Measurements from ENCODE around the gene TSPAN9. TPM values are rescaled to one million over a fixed set of nuclear protein-coding genes. Genes with fewer than 3 reads are reported as not detected.

The TSPAN9 gene
- polyA plus RNA-seq, 1 experiment: 67.0 TPM

DNA sequence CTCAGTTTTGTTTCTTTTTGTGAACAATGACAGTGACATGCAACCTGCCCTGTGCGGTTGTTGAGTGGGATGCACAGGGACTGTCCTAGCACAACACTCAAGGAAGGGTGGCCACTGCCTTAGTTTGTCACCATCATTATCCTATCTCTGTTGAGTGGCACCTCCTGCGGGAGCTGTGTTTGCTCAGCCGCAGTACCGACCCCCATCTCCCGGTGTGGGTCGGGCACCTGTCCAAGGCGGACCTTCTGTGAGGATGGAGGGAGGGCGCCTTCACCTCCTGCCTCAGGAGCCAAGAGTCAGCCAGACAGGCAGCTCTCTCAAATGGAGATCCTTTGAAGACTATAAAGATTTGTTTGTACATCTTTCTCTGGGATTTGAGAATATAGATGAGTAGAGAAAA, 142.1 kb downstream of the TSPAN9 start:
- no peak for TF ChIP-seq CTCF (IDR thresholded peaks at IDR 0.05; ENCODE audit: insufficient read depth, low read depth, low read length)
- Histone ChIP-seq H3K27me3 (ENCODE audit: control insufficient read depth, insufficient read depth, low read length) (no peaks in the 10 kb centered on the region), H3K4me3 (ENCODE audit: low read depth, low read length) (no peak overlapping the region), H3K36me3 (ENCODE audit: control insufficient read depth, insufficient read depth, low read length) (no peaks in the 10 kb centered on the region)
- DNase-seq (ENCODE audit: low read depth): no peak
- CTCF ChIA-PET: interaction anchor here (1.1 to 4.8 kb wide), 5 partner anchors 12 to 83 kb away, joined by 3 to 41 read pairs (median 5); no protein-coding TSS in a partner anchor
- POLR2A ChIA-PET: no interaction called here

GRCh38 chr12:3220382-3221321, 143.5 kb downstream of the TSPAN9 start:
- TF ChIP-seq CTCF (IDR thresholded peaks at IDR 0.05; ENCODE audit: insufficient read depth, low read depth, low read length): no peak
- Histone ChIP-seq H3K4me3 (ENCODE audit: low read depth, low read length) (no peak overlapping the region), H3K27me3 (ENCODE audit: control insufficient read depth, insufficient read depth, low read length) (no peaks in the 10 kb centered on the region), H3K36me3 (ENCODE audit: control insufficient read depth, insufficient read depth, low read length) (no peaks in the 10 kb centered on the region)
- ChIA-PET CTCF (interaction anchor here (0.6 to 1.7 kb wide), 4 partner anchors 10 to 66 kb away, joined by 3 to 5 read pairs (median 3); no protein-coding TSS in a partner anchor), POLR2A (no interaction called here)
- DNase-seq (ENCODE audit: low read depth): no peak

DNA sequence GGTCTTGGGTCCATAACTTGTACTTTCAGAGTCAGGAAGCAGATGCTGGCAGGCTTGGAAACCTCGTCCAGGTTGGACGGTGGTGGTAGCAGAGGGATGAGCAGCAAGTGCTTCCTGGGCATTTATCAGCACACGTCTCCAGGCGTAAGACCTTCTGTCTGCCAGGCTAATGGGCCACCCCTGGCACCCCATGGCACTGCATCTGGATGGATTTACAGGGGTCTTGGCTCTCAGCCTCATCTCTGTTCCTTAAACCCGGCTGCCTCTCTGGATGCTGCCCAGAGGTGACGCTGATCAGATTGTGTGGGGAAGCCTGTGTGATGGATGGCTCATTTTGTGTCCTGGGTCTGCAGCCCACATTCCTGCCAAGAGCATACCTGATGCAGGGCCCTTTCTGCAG, 145.1 kb downstream of the TSPAN9 start:
- H3K4me3 ChIP-seq (ENCODE audit: low read depth, low read length): no peak overlapping the region
- ChIA-PET CTCF (no interaction called here), POLR2A (no interaction called here)
- no peaks in the 10 kb centered on the region for H3K27me3 ChIP-seq (ENCODE audit: control insufficient read depth, insufficient read depth, low read length)
- TF ChIP-seq CTCF (IDR thresholded peaks at IDR 0.05; ENCODE audit: insufficient read depth, low read depth, low read length): no peak
- DNase-seq (ENCODE audit: low read depth): no peak
- H3K36me3 ChIP-seq (ENCODE audit: control insufficient read depth, insufficient read depth, low read length): no peaks in the 10 kb centered on the region

- CTCF ChIA-PET: interaction anchor here (2.4 kb wide), 1 partner anchor 20 kb away, joined by 7 read pairs; no protein-coding TSS in a partner anchor
- H3K4me3 ChIP-seq (ENCODE audit: low read depth, low read length): no peak overlapping the region
- no peak for TF ChIP-seq CTCF (IDR thresholded peaks at IDR 0.05; ENCODE audit: insufficient read depth, low read depth, low read length)
- no peak for DNase-seq (ENCODE audit: low read depth)
- no peaks in the 10 kb centered on the region for H3K36me3 ChIP-seq (ENCODE audit: control insufficient read depth, insufficient read depth, low read length)
- H3K27me3 ChIP-seq (ENCODE audit: control insufficient read depth, insufficient read depth, low read length): no peaks in the 10 kb centered on the region
- POLR2A ChIA-PET: no interaction called here
Observed at GRCh38 chr12:3222979-3223378, 145.8 kb downstream of the TSPAN9 start.
